Measurements from ENCODE around the gene PLA2R1. TPM values are rescaled to one million over a fixed set of nuclear protein-coding genes. Genes with fewer than 3 reads are reported as not detected.

The PLA2R1 gene
- total RNA-seq, 1 donor from 2014 or later: 2.9 TPM

DNA sequence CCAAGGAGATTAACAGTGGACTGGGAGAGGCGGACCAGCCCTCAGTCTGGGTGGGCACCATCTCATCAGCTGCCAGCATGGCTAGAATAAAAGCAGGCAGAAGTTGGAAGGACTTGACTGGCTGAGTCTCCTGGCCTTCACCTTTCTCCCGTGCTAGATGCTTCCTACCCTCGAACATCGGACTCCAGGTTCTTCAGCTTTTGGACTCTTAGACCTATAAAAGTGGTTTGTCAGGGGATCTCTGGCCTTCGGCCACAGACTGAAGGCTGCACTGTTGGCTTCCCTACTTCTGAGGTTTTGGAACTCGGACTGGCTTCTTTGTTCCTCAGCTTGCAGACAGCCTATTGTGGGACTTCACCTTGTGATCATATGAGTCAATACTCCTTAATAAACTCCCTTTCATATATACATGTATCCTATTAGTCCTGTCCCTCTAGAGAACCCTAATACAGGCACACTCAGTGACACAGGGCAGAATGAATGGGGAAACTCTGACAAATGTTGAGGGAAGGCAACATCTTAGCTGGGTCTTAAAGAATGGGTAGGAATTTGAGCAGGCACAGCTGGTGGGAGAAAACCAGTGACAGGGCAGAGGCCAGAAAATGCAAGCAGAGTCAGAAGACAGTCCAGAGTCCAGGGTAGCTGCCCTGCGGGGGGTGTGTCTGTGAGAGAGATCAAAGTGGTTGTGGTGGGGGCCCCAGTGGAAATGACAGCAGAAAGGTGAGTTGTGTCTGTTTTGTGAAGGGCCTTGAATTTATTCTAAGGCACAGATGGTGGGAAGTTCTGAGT is 156.3 kb downstream of the PLA2R1 start:
- intact Hi-C loops (cut with micrococcal nuclease): no loop called here
- DNase-seq (no peak), ATAC-seq (no peak)

DNA sequence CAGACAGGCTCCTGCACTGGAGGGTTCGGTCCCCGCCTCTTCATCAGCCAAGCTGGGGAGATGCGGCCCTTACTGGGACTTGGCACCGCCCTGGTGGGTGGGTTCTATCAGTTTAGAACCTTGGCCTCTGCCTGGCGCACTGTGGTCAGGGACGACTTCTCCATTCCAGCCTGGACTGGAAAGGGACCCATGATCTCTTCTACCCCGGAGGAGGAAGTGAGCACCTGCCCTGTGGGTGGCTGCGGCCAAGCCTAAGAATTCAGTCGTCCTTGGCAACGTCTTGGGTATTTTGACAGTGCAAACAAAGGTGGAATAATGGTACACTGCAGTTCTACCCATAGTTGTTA is 157.5 kb downstream of the PLA2R1 start:
- intact Hi-C loops (cut with micrococcal nuclease): no loop called here
- DNase-seq: no peak
- peak; percentile 47 for ATAC-seq

DNA sequence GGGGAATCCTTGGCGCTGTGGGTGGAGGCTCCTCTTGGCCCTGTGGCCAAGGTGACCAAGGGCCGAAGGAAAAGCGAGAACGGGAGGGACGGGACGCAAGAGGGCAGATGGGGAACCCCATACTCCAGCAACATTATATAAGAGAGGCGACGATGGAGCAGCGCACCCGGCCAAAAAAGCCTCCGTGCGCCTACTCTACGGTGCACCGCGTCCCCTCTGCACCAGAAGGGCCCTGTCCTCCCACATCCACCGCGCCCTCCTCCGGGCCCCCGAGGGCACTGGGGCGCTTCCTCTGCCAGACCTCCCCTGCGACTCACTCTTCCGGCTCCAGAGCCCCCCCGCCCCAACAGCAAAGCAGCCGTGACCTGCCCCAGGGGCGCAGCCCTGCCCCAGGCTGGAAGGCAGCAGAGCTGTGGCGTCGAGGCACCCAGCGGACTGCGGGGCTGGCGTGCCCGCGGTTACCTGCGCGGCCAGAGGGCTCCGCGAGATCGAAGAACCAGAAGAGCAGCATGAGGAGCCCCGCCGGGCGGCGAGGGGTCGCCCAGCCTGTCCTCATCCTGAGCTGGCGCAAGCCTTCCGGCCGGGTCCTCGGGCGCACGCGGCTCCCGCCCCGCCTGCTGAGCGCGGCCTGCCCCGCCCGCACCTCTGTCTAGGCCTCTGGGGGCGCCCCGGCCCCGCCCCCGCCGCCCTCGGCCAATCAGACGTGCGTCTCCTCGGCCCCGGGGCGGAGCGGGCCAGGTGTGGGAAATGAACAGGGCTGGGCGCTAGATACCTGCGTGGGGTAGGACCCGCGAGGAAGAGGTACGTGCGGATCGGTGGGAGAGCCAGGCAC is 158.1 kb downstream of the PLA2R1 start, which contains the start of gene LY75:
LY75 (minus strand) TSS at position 630 of the 832 bp plus-strand sequence.
- DNase-seq (peak; percentile 73), ATAC-seq (peak; percentile 91)
- intact Hi-C loops (cut with micrococcal nuclease): no loop called here

DNA sequence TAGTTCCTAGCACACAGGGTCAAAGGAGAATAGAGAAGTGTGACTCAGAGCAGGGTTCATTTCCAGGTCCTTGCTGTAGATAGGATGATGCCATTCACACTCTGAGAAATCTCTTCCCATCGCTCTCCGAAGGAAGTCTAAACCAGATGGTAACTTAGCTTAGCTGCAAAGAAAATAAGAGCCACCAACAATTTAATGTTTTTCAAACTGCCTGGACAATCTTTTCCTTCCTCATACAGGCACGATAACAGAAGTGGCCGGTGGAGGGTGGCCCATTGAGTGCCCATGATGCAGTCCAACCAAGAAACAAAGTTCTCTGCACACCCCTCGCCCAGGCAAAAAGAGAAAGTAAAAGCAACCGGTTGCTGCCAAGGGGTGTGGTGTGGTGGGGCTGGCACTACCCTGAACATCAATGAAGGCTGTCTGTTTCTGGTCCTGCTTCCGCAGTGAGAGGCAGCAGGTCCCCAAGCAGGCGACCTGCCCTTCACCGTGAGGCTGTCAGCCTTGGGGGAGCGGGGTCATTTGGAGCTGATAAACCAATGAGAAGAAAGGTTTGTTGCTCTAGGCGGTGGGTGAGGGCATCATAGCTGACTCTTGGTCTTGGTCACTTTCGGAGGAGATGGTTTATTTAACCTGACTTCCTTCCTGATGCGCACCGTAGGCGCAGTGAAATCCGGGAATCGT is 158.8 kb downstream of the PLA2R1 start:
- intact Hi-C loops (cut with micrococcal nuclease): no loop called here
- ATAC-seq: peak; percentile 68
- peak; percentile 22 for DNase-seq

DNA sequence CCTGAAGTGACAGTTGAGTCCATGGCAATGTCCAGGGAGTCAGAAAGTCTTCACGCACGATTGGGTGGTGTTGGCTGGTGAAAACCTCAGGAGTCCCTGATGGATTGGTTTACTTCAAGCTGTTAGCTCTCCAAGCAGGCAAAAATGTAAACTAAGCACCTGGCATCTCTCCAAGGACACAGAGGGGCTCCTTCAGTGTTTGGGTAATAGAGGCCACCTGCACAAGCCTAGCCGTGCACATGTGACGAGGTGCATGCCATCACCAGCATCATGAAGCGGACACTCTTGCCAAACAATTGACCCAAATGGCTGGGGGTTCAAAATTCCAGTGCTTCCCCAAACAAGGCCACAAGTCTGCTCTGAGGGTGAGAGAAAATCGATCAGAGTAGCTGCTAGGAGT is 159.7 kb downstream of the PLA2R1 start:
- ATAC-seq (no peak), DNase-seq (no peak)
- intact Hi-C loops (cut with micrococcal nuclease): no loop called here

DNA sequence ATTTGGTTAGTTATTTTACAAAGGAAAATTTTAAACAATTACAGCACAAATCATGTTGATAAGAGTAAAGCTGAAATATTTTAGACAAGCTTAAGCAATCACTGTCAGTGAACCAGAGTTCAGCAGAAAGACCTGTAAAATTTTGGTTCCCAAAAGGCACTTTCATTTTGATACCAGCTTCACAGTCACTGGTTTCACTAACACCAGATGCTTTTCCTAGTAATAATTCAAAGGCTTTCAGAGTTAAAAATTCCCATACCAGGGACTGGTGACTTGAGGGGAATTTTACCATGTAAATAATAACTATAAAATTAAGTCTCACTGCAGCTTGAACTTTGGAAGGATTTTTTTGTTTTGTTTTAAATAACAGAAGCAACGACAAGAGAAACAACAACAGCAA is 162.1 kb downstream of the PLA2R1 start:
- DNase-seq: no peak
- intact Hi-C loops (cut with micrococcal nuclease): no loop called here
- no peak for ATAC-seq

DNA sequence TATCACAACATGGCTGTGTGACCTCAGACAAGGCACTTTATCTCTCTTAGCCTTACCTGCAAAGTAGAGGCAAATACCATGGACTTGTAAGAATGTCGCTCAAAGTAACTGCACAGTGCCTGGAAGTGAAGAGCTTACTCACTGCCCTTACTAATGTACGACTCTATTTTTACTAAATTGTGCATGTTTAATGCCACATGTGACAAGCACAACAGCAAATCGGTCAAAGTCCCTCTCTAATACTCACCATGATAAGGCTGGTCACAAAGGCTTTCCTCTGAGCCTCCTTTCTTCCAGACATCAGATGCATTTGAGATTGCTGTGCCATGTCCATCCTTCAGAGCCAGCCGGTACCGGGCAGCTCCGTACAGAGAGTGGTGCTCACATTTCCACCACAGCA is 164.0 kb downstream of the PLA2R1 start:
- ATAC-seq: no peak
- intact Hi-C loops (cut with micrococcal nuclease): no loop called here
- no peak for DNase-seq

DNA sequence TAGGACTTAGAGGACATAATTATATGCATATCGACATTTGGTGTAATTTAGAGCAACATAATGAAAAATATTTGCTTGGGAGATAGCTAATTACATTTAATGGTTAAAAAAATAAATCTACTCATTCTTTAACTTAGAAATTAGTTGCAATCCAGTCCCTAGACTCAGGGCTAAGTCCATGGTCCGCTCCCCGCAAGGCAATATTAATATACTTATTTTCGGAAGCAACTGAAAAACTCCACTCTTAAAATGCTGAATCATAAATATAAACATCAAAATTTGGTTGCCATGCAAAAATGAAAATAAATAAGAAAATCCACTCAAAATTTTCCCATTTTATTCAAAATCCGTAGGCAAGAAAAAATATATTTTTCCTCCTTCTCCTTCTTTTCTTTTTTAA is 164.7 kb downstream of the PLA2R1 start:
- ATAC-seq: no peak
- no peak for DNase-seq
- intact Hi-C loops (cut with micrococcal nuclease): no loop called here

DNA sequence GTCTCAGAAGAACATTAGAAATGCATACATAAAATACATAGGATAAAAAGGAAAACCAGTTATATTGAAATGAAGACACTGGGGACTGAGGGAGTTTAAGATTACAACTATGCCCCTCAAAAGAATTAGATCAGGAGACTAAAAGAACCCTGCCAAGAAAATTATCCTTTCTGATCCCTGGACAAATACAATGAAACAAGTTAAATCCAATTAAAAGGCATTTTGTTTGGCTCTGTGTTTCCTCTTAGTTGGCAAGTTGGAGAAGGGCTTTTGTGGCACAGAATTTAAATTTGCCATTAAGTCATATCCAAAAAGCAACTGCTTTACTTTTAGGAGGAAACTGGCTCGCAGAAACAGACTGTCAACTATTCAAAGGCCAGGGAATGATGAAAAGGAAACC is 165.3 kb downstream of the PLA2R1 start:
- intact Hi-C loops (cut with micrococcal nuclease): no loop called here
- ATAC-seq: no peak
- DNase-seq: no peak

DNA sequence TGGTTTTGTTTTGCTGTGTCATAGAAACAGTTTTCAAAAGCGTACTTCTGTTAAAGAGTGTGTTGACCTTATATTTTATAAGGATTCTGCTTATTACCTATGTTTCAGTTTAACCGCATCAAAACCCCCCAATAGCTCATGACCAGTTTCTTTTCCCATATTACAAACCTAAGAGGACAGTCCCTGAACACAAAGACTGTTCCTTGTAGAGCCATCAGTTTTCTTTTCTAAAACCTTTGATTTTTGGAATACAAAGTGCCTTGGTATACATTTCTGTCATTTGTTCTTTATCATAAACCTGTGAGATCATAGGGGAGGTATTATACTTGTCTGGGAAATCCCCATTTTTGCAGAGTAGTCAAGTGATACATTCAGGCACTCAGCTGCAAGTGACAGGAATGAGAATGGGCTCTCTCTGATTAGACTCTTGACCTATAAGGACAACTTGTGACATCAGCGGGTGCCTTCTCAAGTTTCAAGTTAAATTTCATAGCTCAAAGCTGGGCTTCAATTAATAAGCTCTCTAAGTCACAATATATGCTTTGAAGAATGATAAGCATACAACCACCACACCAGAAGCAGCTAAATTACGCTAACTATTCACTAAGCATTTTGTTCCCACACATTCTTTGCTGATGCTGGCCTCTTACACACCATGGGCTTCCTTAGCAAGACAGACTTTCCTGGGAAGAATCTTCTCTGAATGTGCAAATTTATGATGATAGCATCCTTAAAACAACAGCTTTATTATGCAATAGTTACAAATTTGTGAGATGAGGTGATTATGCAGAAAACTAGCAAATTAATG is 167.0 kb downstream of the PLA2R1 start:
- DNase-seq (no peak), ATAC-seq (no peak)
- intact Hi-C loops (cut with micrococcal nuclease): no loop called here

DNA sequence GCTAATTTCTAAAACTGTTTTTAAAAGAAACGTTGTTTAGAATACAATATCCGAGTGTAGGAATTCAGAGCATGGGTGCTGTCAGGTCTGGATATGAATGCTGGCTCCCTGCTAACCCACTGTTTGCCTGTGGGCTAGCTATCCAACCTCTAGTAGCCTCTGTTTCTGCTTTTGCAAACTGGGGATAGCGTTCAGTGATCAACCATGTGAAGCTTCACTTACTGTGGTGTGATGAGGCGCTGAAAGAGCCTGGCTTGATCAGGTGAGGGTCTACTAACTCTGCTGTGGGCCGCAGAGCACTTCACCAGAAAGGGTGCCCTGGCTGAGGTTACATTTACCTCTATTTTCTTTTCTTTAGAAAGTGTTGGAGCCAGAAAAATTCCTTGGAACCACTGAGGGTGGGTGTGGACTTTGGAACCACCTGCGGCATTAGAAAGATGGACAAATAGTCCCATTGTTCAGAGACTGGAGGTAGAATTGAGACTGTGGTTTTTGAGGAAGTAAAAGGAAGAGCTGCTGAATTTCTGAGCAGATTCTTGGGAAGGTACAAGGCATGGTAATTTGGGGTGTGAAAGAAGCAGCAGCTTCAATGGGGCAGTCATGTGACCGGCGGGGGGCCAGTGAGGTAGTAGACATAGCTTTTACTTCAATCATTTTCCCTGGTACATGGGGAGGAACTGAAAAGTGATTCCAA is 168.1 kb downstream of the PLA2R1 start:
- no peak for DNase-seq

DNA sequence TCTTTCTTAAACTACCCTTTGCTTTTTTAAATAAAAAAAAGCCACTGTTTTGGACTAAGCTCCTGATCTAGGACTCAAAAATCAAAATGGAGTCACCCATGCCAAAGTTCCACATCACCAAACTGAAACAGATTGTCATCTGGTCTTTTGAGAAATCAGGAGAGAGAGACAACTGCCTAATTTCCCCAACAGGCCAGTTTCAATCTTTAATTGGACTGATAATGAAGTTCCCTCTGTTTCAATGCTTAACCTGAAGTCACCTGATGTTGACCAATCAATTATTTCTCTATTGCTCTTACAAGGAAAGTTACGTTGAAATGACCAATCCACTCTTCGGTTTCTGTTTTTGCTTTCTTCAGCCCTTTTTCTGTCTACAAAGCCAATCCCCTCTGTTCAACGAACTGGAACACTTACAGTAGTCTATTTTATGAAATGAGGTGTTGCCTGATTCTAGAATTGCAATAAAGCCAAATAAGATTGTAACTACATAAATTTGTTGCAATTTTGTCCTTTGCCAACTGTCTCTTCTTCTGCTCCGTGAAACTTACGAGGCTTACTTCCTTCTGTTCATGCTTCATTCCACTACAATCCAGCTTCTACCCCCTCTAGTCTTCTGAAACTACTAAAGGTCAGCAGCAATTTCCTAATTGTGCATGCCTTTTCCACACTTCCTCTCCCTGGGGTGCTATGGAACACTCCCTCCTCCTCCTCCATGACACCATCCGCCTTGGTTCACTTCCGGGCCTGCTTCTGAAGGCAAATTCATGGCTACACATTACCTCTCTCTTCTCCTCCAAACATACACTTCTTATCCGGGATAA is 169.2 kb downstream of the PLA2R1 start:
- no peak for ATAC-seq
- no peak for DNase-seq
- intact Hi-C loops (cut with micrococcal nuclease): no loop called here

More for the DNA sequence above, 168.1 kb downstream of the PLA2R1 start:
- intact Hi-C loops (cut with micrococcal nuclease): no loop called here
- ATAC-seq: no peak

DNA sequence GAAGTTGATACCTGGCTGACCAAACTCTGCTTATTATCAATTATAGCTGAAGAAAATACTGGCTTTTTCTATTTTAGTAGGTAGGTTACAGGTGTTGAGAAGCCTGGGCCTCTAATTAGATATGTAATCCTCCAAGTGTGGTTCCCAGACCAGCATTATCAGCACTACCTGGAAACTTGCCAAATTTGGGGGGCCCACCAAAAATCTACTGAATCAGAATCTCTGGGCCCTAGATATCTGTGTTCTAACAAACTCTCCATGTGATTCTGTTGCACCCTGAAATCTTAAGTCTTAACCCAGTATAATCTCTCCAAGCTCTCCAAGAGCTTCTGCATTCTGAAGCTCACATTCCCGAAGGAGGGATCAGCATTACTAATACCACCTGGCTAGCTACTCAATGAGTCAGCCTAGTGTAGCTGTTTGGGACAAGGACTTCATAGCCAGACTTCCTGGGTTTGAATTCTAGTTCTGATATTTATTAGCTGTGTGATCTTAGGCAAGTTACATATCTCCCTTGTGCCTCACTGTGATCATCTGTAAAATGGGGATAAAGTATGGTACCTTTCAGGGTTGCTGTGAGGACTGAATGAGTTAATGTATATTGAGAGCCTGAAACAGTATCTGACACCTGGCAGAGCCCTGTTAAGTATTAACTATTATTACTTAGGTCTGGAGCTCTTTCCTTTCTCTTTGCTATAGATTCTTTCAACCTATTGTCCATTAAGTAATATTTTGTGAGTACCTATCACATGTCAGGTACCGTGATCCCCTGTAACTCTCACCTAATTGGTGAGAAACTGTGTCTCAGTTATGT is 170.3 kb downstream of the PLA2R1 start:
- DNase-seq (no peak), ATAC-seq (no peak)
- intact Hi-C loops (cut with micrococcal nuclease): no loop called here

DNA sequence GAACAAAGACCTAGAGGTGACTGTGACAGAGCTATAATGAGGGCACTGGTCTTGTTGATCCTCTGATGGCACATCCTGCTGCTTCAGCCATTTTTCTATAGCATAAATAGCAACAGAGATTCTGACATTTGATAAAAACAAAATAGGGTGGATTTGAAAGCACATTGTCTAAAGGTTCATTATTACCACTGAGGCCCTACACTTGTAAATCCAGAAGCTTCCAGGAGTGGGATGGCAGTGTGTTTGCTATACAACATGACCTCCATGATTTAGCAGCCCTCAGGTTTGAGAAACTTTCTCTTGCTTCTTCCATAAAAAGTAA is 171.2 kb downstream of the PLA2R1 start:
- ATAC-seq (no peak), DNase-seq (no peak)
- intact Hi-C loops (cut with micrococcal nuclease): no loop called here

DNA sequence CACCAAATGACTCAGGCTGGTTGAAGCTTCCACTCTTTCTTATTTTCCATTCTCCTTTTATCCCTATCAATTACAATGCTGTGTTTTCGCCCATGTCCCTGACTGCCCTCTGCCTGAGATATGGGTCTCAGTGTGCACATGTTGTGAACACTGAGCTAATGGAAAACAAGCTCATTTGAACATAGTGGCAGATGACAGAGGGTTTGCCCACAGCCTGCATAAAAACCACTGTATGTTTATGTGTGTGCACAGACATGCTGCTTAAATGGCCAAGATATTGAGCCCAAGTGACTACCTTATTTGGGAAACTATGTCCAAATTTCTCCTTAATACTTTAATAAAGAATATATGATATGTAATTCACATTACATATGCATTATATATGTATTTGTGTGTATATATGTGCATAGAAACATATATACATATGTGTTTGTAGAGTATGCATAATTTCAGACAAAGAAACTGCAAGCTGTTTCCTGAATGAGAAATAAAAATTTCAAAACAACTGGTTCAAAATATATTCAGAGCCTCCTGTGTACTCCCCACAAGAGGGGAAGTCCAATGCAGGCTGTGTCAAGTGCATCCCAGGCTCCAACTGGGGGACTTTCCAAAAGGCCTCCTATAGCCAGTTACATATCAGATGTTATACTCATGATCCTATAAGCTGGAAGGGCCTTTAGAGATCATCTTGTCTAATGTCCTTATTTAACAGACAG is 171.7 kb downstream of the PLA2R1 start:
- ATAC-seq (no peak), DNase-seq (no peak)
- intact Hi-C loops (cut with micrococcal nuclease): no loop called here

DNA sequence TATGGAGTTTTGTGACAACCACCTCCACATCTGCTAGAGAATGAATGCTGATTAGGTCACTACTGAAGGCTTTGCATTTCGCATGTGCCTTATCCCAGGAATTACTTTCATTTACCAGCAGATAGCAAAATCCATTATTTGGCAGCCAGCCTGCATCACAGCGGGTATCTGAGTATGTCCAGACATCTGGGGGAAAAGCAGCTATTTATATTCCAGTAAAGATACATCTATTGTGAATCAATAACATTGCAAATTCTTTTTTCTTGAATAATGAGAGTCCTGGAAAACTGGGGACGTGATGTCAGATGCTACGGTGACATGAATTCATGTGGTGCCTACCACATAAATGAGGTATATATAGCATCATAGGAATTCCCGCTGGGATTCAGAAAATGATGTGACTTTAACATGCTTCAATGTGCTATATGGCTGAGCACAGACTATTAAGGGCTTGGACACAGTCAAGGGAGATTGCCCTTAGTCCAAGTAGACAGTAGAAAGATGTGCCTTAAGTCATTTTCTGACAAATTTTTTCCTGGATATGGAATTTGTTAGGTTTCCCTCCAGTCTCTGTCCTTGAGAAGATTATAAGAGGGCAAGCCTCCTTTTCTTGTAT is 180.2 kb downstream of the PLA2R1 start:
- no peak for DNase-seq
- intact Hi-C loops (cut with micrococcal nuclease): no loop called here
- no peak for ATAC-seq

Data from left ventricle myocardium superior (tissue), 1 donor.